Common myeloid progenitor, CD34-positive (primary cell): ENCODE measurements around the gene NRAS.

Experiments
- CTCF ChIA-PET: fragments of 350-600 bp; sonication (Branson Sonifier 250); formaldehyde crosslinking; loops from one replicate; lab custom pipeline; 2021; ENCODE audit warnings: antibody characterized with exemption; lab: Charles Lee
- POLR2A ChIA-PET: fragments of 350-600 bp; sonication (Branson Sonifier 250); formaldehyde crosslinking; loops from one replicate; lab custom pipeline; 2021; ENCODE audit warnings: antibody characterized with exemption; lab: Charles Lee
- DNase-seq, 3 donors: peaks; one replicate each; pipeline versions ENCODE4 v3.0.0 to v3.0.0-alpha.2; 2013
- H3K27ac ChIP-seq, 2 experiments: 1 replicate in 1 of 2; 2 replicates in 1 of 2; pipeline ENCODE4 v1.7.0; 2013; ENCODE audit warnings: inconsistent platforms in 2 of 2, low read length in 2 of 2, mild to moderate bottlenecking in 2 of 2, low read depth in 1 of 2, moderate library complexity in 1 of 2; ENCODE audit not compliant: severe bottlenecking in 2 of 2, insufficient read depth in 1 of 2, poor library complexity in 1 of 2
- H3K27me3 ChIP-seq, 5 experiments: replicated peaks in 2 of 5; 1 replicate in 3 of 5; 2 replicates in 2 of 5; pipeline versions ENCODE4 v1.6.1 to v1.7.0; 2013; ENCODE audit warnings: low read length in 4 of 5, mild to moderate bottlenecking in 2 of 5, moderate library complexity in 2 of 5, inconsistent platforms in 1 of 5; ENCODE audit not compliant: insufficient read depth in 5 of 5, control insufficient read depth in 4 of 5
- H3K36me3 ChIP-seq, 4 experiments: 1 replicate in 2 of 4; 2 replicates in 2 of 4; pipeline versions ENCODE4 v1.6.1 to v1.7.0; 2013; ENCODE audit warnings: low read length in 3 of 4, control low read depth in 1 of 4, mild to moderate bottlenecking in 1 of 4; ENCODE audit not compliant: control insufficient read depth in 4 of 4, insufficient read depth in 4 of 4
- H3K4me1 ChIP-seq, 4 experiments: 1 replicate in 3 of 4; 2 replicates in 1 of 4; pipeline versions ENCODE4 v1.6.1 to v1.7.1; 2013; ENCODE audit warnings: low read length in 3 of 4, mild to moderate bottlenecking in 3 of 4, control low read depth in 1 of 4, inconsistent platforms in 1 of 4, moderate library complexity in 1 of 4; ENCODE audit not compliant: control insufficient read depth in 4 of 4, insufficient read depth in 4 of 4; ENCODE audit errors: control extremely low read depth in 1 of 4
- H3K4me3 ChIP-seq, 7 experiments: 1 replicate in 4 of 7; 2 replicates in 3 of 7; pipeline versions ENCODE4 v1.5.1 to v1.7.0; 2013; ENCODE audit warnings: mild to moderate bottlenecking in 7 of 7, low read length in 6 of 7, moderate library complexity in 6 of 7, inconsistent platforms in 2 of 7, low read depth in 2 of 7, control low read depth in 1 of 7; ENCODE audit not compliant: insufficient read depth in 4 of 7, control insufficient read depth in 1 of 7; ENCODE audit errors: extremely low read depth in 1 of 7
- H3K9me3 ChIP-seq, 5 experiments: 1 replicate in 4 of 5; 2 replicates in 1 of 5; pipeline versions ENCODE4 v1.6.1 to v1.7.1; 2013; ENCODE audit warnings: low read length in 4 of 5, mild to moderate bottlenecking in 2 of 5, inconsistent platforms in 1 of 5, low read depth in 1 of 5, moderate library complexity in 1 of 5; ENCODE audit not compliant: control insufficient read depth in 4 of 5, insufficient read depth in 2 of 5; ENCODE audit errors: control extremely low read depth in 1 of 5
- WGBS: methylation state at CpG from one replicate; pipeline ENCODE4 v1.1.5; 2013; ENCODE audit not compliant: insufficient coverage; 5-methylcytosine and 5-hydroxymethylcytosine counted together

The NRAS gene

GRCh38 chr1:114666954-114667353 is 49.6 kb downstream of the NRAS start:
- H3K27ac ChIP-seq, result no peak overlapping the region
- H3K4me3 ChIP-seq, result no peak overlapping the region
- no peak for DNase-seq
- no peaks in the 10 kb centered on the region for H3K36me3 ChIP-seq
- 100% methylated on average over 2 of the region's 3 CpGs for WGBS
- H3K4me1 ChIP-seq, result peaks cover 0 to 15% (median 13%) of the 10 kb centered on the region in 4 experiments
- H3K9me3 ChIP-seq, result no peaks in the 10 kb centered on the region
- POLR2A ChIA-PET, result no interaction called here
- peaks cover 0 to 9% (median 3%) of the 10 kb centered on the region in 5 experiments for H3K27me3 ChIP-seq
- CTCF ChIA-PET, result interaction anchor here (1.2 kb wide), 1 partner anchor 16 kb away, joined by 3 read pairs; no protein-coding TSS in a partner anchor

- no peak for DNase-seq
- no peak overlapping the region for H3K4me3 ChIP-seq
- no peaks in the 10 kb centered on the region for H3K9me3 ChIP-seq
- H3K27me3 ChIP-seq, result peaks cover 0 to 2% (median 0%) of the 10 kb centered on the region in 5 experiments
- no peak overlapping the region for H3K27ac ChIP-seq
- CTCF ChIA-PET, result interaction anchor here (0.8 to 1.4 kb wide), 2 partner anchors 9 to 12 kb away, joined by 3 to 4 read pairs; no protein-coding TSS in a partner anchor
- POLR2A ChIA-PET, result no interaction called here
- H3K4me1 ChIP-seq, result no peaks in the 10 kb centered on the region
- 80% methylated on average over 1 of the region's 2 CpGs for WGBS
- no peaks in the 10 kb centered on the region for H3K36me3 ChIP-seq
These were observed 56.3 kb downstream of the NRAS start for GRCh38 chr1:114660238-114660637.
